Ureter (tissue), 1 donor: Measurements from ENCODE around the gene DUS3L. TPM values are rescaled to one million over a fixed set of nuclear protein-coding genes. Genes with fewer than 3 reads are reported as not detected.
"Not testable (repeated sequence)": the region's sequence is repeated elsewhere in the genome, so short reads cannot be mapped to it uniquely, and the experiment has no call there.

Experiments
- DNase-seq: peaks from one replicate; pipeline ENCODE4 v3.0.0-alpha.2; 2020; ENCODE audit warnings: low spot score
- total RNA-seq: library from RNA; stranded (reverse); gene quantifications from one replicate; pipeline ENCODE4 v1.2.4, GENCODE V29; 2023
- donor health status: DM: yes; HTN: yes; CAD: no.

The DUS3L gene
- total RNA-seq, 1 donor from 2014 or later: 41.2 TPM

DNA sequence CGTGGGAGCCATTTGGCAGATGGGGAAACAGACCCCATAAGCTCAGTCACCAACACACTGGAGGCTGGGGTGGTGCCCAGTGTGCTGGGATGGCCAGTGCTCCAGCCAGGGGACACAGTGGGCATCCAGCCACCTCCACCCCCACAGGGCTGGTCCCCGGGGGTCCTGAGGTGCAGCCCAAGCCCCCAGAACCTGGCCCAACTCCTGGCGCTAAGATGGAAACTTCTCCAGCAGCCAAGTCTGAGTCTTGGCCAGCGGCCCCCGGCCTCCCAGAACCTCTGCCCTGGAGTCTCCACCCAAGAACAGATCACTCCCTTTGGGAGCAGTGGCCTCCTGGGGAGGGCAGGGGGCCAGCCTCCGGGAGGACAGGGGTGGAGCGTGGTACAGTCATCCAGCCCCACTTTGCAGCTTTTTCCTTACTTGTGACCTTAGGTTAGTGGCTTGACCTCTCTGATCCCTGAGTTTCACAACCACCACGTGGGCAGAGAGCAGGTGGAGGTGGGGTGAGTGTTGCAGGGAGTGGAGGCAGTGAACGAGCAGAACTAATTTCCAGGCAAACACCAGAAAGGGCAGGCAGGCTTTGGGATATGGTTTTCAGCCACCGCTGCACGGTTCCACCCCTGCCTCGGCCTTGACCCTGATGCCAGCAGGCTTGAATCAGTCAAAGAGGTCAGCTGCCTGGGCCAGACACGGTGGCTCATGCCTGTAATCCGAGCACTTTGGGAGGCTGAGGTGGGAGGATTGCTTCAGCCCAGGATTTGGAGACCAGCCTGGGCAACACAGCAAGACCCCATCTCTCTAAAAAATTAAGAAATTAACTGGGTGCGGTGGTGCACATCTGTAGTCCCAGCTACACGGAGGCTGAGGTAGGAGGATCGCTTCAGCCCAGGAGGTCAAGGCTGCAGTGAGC, 9.7 kb upstream of the DUS3L start:
- DNase-seq: no peak

- DNase-seq: no peak
Observed at GRCh38 chr19:5799247-5800241, 8.6 kb upstream of the DUS3L start.

- no peak for DNase-seq
Observed at GRCh38 chr19:5798244-5798643, 7.3 kb upstream of the DUS3L start.

- no peak for DNase-seq
Observed at GRCh38 chr19:5795382-5795919, 4.5 kb upstream of the DUS3L start.

DNA sequence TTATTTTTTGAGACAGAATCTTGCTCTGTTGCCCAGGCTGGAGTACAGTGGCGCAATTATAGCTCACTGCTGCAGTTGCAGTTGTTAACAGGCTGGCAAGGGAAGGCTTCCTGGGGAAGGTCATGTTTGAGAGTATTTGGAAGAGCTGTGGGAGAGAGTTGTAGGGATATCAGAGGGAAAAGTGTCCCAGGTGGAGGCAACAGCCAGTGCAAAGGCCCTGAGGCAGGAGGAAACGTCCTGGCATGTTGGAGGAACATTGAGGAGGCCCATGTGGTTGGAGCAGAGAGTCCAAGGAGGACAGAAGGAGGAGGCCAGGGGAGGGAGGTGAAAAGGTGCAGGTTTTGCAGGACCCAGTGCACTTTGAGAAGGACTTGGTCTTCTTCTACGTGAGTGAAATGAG, 2.2 kb upstream of the DUS3L start:
- DNase-seq: no peak

DNA sequence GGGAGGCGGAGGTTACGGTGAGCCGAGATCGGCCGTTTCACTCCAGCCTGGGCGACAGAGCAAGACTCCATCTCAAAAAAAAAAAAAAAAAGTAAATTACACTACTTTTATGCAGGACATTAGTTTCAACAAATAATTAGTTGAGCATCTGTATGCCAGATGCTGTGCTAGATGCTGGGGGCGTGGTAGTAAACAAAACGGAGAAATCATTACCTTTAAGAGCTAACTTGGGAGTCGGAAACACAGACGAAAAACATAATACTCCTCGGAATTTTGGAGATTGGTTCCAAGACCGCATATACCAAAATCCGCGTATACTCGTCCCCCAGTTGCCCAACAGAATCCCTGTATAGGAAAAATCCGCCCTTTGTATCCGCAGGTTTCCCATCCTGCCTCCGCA, 1.3 kb upstream of the DUS3L start:
- DNase-seq: no peak

DNA sequence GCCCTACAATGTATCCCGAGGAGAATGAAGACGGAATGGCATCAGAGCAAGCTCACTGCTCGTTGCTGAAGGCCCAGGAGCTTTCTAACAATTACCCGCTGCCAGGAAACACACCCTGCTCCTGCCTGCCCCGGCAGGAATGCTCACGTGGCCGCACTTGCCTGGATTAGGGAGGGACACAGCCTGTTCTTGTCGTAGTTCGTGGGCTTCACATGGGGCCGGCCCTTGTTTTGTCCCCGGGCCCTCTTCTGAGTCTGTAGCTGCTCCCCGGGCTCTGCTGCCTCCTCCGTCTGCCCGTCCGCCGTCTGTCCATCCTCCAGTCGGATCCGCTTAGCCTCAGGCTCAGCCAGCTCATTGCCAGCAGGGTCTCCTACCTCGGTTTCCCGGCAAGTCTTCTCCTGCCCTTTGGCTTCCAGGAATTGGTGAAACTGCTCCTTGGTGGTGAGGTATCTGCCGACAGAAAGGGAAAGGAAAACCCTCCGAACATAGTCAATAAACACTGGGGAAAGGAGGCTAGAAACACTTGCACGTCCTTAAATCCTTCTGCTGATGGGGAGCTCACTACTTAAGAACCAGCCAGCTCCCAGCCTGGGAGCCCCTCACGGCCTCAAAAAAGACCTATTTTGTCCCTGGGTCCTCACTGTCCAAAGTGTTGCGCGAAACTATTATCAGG, 941 bp downstream of the DUS3L start:
- no peak for DNase-seq

GRCh38 chr19:5789351-5789761, 1.6 kb downstream of the DUS3L start:
- DNase-seq: no peak

GRCh38 chr19:5788422-5788821, 2.5 kb downstream of the DUS3L start:
- no peak for DNase-seq

GRCh38 chr19:5787409-5788182, 3.4 kb downstream of the DUS3L start:
- no peak for DNase-seq

- DNase-seq: no peak
Observed at GRCh38 chr19:5786593-5787408, 4.2 kb downstream of the DUS3L start.

DNA sequence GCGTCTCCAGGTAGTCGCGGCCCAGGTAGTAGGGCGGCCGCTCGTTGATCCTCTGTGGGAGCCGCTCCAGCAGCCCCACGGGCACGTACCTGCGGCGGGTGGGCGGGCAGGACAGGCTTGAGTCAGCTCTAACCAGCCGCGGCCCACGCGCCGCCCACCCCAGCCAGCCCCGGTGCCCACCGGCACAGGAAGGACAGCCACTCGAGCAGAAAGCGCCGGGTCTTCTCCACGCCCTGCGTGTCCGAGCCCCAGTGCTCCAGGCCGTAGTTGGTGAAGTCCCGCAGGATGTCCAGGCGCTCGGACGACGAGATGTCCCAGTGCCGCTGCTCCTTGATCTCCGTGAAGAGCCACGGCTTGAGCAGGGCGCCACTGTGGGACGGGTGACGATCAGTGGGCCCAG, 5.5 kb downstream of the DUS3L start:
- DNase-seq: no peak

DNA sequence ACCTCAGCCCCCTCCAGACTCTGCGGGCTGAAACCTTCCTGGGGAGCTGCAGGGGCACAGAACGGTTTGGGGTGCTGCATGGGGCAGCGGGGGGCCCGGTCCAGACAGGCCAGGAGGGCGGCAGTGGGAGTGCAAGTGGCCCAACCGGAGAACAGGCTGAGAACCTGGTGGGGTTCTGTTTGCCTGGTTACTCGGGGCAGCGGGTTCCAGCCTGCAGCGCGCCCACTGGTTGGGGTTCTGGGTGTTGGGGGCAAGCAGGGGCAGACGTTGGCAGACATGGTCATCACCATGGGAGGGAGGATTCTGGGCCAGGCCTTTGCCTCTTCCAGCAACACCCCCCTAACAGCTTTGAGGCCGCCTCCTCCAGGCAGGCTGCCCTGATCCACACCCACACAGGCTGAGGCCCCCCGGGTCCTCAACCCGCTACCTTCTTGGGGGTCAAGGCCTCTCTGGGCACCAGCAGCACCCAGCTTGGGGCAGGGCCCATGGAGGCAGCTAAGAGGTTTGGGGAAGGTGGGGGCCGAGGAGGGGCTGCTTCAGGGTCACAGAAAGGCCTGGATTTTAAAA, 6.3 kb downstream of the DUS3L start, which contains the start of gene PRR22:
Gene PRR22, minus strand, starts transcription at position 166 of the 567 bp plus-strand sequence. Its CDS starts 86 bp downstream, at position 80.
- DNase-seq: no peak

DNA sequence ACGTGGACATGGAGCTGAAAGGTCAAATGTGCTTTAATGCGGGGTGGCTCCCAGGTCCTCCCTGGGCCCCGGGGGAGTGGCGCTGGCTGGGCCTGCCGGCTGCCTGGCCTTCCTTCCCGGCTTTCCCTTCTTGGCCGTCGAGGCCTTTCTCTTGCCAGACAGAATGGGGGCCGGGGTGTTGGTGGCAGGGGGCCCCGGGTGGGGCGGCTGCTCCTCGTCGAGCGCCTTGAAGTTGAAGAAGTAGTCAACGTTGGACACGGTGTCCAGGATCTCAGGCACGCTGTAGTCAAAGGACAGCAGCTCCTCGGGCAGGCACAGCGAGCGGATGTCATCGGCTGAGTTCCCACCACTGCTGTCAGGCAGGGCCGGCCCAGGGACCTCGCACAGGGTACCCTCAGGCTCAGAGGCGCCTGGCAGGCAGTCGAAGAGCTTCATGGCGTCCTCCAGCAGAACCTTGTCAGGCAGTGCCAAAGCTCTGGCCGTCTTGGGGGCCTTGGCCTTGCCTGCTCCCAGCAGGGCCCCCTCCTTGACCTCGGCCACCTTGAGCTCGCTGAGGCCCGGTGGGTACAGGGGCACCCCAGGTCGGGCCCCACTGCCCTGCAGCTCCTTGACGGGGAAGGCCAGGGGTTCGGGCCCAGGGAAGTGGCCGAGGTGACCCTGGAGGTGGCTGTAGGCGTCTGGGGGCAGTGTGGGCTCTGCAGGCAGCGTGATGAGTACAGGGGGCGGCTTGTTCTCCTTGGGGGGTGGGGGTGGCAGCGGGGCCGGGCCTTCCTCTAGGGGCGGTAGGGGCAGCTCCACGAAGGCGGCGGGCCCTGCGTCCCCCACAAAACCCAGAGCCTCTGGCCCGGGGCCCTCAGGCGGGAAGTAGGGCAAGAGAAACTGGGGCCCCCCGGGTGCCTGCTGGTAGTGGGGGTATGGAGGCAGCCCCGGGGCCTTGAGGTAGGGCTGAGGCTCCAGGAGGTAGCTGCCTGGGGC, 7.7 kb downstream of the DUS3L start:
- no peak for DNase-seq

DNA sequence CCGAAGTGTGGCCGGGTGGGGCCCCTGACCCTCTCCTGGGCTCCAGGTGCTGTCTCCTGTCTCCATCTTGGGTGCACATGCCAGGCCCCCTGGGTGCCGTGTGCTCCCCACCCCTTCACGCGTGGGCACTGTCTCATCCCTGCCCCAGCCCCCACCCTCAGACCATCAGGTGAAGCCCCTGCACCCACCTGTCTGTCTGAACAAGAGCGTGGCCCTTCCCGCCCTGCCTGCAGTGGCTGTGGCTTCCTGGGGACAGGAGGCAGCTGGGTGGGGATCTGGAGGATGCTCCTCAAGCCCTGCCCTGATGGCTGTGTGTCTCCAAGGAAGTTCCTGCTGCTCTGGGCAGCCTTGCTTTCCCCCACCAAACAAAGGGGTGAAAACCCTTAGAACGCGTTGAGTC, 8.6 kb downstream of the DUS3L start:
- DNase-seq: no peak

DNA sequence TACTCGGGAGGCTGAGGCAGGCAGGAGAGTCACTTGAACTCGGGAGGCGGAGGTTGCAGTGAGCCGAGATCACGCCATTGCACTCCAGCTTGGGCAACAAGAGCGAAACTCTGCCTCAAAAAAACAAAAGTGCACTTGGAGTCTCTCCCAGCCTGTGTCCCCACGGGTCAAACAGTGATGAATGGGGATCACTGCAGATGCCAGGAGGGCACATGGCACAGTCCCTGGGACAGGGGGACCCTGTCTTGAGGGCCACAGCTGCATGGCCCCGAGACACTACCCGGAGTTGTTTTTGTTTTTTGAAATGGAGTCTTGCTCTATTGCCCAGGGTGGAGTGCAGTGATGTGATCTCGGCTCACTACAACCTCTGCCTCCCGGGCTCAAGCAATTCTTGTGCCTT, 10.0 kb downstream of the DUS3L start:
- not testable (repeated sequence) for DNase-seq

DNA sequence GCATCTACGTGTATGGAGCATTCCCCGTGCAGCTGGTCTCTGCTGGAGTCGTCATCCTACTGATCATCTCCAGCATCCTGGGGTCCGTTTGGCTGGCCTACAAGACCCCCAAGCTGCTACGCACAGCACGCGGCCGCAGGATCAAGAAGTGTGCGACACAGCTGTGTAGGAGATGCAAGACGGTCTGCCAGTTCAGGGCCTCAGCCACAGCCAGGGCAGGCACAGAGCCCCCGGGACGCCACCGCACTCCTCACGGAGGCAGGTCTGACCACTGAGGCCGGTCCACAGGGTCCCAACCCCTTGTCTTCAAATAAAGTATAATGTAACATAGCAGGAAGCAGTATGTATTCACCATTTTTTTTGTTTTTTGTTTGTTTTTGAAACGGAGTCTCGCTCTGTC, 12.6 kb downstream of the DUS3L start:
- no peak for DNase-seq

- no peak for DNase-seq
Observed at GRCh38 chr19:5775668-5776309, 15.2 kb downstream of the DUS3L start.
